ENCODE results near the gene CAMLG. TPM values are rescaled to one million over a fixed set of nuclear protein-coding genes. Genes with fewer than 3 reads are reported as not detected.

The CAMLG gene
- polyA plus RNA-seq, 1 donor (not counting 4 experiments of a cell fraction or from before 2014, with no cell fraction given), result 19.9 TPM

- no peaks in the 10 kb centered on the region for H3K9me3 ChIP-seq (ENCODE audit: control insufficient read depth, low read depth, low read length)
- H2AFZ ChIP-seq (ENCODE audit: control insufficient read depth, low read length), result no peak overlapping the region
- FAIRE-seq (no peak), DNase-seq (ENCODE audit: low read depth, low spot score) (no peak)
- H3K4me2 ChIP-seq (ENCODE audit: control insufficient read depth, extremely low read depth, insufficient read depth, low read depth, low read length), result no peak overlapping the region
- no peak for TF ChIP-seq CTCF (optimal IDR thresholded peaks at IDR 0.05 in 1 of 3, IDR thresholded peaks at IDR 0.05 in 1 of 3, conservative IDR thresholded peaks at IDR 0.05 in 1 of 3; ENCODE audit: extremely low read depth in 1 of 3, insufficient read depth in 2 of 3, low read length in 3 of 3)
- no peak for TF ChIP-seq EZH2 (IDR thresholded peaks at IDR 0.05; ENCODE audit: low read length)
- H3K27me3 ChIP-seq (ENCODE audit: control insufficient read depth, extremely low read depth, insufficient read depth, low read length), result no peaks in the 10 kb centered on the region
- H4K20me1 ChIP-seq (ENCODE audit: control insufficient read depth, extremely low read depth, insufficient read depth, low read length), result no peaks in the 10 kb centered on the region
- no peak overlapping the region for H3K4me3 ChIP-seq (ENCODE audit: control insufficient read depth in 2 of 3, extremely low read depth in 1 of 3, insufficient read depth in 2 of 3, low read depth in 1 of 3, low read length in 3 of 3)
- no peaks in the 10 kb centered on the region for H3K79me2 ChIP-seq (ENCODE audit: control insufficient read depth, insufficient read depth, low read length)
- peaks cover 10 to 16% of the 10 kb centered on the region in 2 experiments for H3K36me3 ChIP-seq (ENCODE audit: control insufficient read depth in 2 of 2, extremely low read depth in 1 of 2, insufficient read depth in 2 of 2, low read length in 2 of 2)
- dilution Hi-C loops (cut with MboI; ENCODE audit: extremely low pct_ligation_motif_present, low sequenced_read_pairs), result no loop called here
- no peaks in the 10 kb centered on the region for H3K4me1 ChIP-seq (ENCODE audit: control insufficient read depth, extremely low read depth, insufficient read depth, low read length)
- no peak overlapping the region for H3K27ac ChIP-seq (ENCODE audit: control insufficient read depth, insufficient read depth, low read length)
- no peak overlapping the region for H3K9ac ChIP-seq (ENCODE audit: control insufficient read depth, extremely low read depth, insufficient read depth, low read length)
- no peaks in the 10 kb centered on the region for H3K9me1 ChIP-seq (ENCODE audit: control insufficient read depth, extremely low read depth, insufficient read depth, low read length)
Measured at GRCh38 chr5:134794819-134795218, 56.5 kb downstream of the CAMLG start.

DNA sequence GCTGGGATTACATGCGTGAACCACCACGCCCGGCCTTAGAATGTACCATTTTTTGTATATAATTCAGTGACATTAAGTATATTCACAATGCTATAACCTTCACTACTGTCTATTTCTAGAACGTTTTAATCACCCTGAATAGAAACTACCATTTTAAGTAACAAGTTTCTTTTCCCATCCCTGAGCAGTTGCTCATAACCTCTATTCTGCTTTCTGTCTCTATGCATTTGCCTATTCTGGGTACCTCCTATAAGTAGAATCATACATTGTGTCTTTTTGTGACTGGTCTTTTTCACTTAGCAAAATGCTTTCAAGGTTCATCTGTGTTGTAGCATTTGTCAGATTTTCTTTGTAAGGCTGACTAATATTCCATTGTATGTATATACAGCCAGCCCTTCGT lies 60.1 kb downstream of the CAMLG start:
- TF ChIP-seq CTCF (optimal IDR thresholded peaks at IDR 0.05 in 1 of 3, IDR thresholded peaks at IDR 0.05 in 1 of 3, conservative IDR thresholded peaks at IDR 0.05 in 1 of 3; ENCODE audit: extremely low read depth in 1 of 3, insufficient read depth in 2 of 3, low read length in 3 of 3) (no peak), EZH2 (IDR thresholded peaks at IDR 0.05; ENCODE audit: low read length) (no peak)
- H3K9me3 ChIP-seq (ENCODE audit: control insufficient read depth, low read depth, low read length), result no peaks in the 10 kb centered on the region
- dilution Hi-C loops (cut with MboI; ENCODE audit: extremely low pct_ligation_motif_present, low sequenced_read_pairs), result no loop called here
- no peak overlapping the region for H2AFZ ChIP-seq (ENCODE audit: control insufficient read depth, low read length)
- H3K9ac ChIP-seq (ENCODE audit: control insufficient read depth, extremely low read depth, insufficient read depth, low read length), result no peak overlapping the region
- no peak overlapping the region for H3K4me3 ChIP-seq (ENCODE audit: control insufficient read depth in 2 of 3, extremely low read depth in 1 of 3, insufficient read depth in 2 of 3, low read depth in 1 of 3, low read length in 3 of 3)
- FAIRE-seq (no peak), DNase-seq (ENCODE audit: low read depth, low spot score) (no peak)
- no peaks in the 10 kb centered on the region for H3K27me3 ChIP-seq (ENCODE audit: control insufficient read depth, extremely low read depth, insufficient read depth, low read length)
- H4K20me1 ChIP-seq (ENCODE audit: control insufficient read depth, extremely low read depth, insufficient read depth, low read length), result no peaks in the 10 kb centered on the region
- H3K9me1 ChIP-seq (ENCODE audit: control insufficient read depth, extremely low read depth, insufficient read depth, low read length), result no peaks in the 10 kb centered on the region
- H3K79me2 ChIP-seq (ENCODE audit: control insufficient read depth, insufficient read depth, low read length), result no peaks in the 10 kb centered on the region
- H3K4me2 ChIP-seq (ENCODE audit: control insufficient read depth, extremely low read depth, insufficient read depth, low read depth, low read length), result no peak overlapping the region
- no peaks in the 10 kb centered on the region for H3K4me1 ChIP-seq (ENCODE audit: control insufficient read depth, extremely low read depth, insufficient read depth, low read length)
- no peak overlapping the region for H3K27ac ChIP-seq (ENCODE audit: control insufficient read depth, insufficient read depth, low read length)
- peaks cover 3 to 11% of the 10 kb centered on the region in 2 experiments for H3K36me3 ChIP-seq (ENCODE audit: control insufficient read depth in 2 of 2, extremely low read depth in 1 of 2, insufficient read depth in 2 of 2, low read length in 2 of 2)

Small RNA genes within 50 kb of the gene (small RNA-seq; reads per million reads assigned to genes)
- 0 reads per million in 3 experiments for gene RNU6-1164P (ENCODE audit: insufficient read length in 3 of 3, low read depth in 3 of 3, low replicate concordance in 1 of 3)
- 0 to 0.25 (median 0) reads per million in 3 experiments for gene RNU6-757P (ENCODE audit: insufficient read length in 3 of 3, low read depth in 3 of 3, low replicate concordance in 1 of 3)

Other genes starting within 250 kb of the CAMLG start
- 8.4 to 15.5 TPM (median 11.1 TPM) in 3 replicates for gene JADE2, start 212.9 kb upstream of the CAMLG start, polyA plus RNA-seq
- gene SAR1B, start 105.7 kb upstream of the CAMLG start, polyA plus RNA-seq, result 36.1 to 56.1 TPM (median 39.2 TPM) in 3 replicates
- 14.2 to 19.2 TPM (median 18.3 TPM) in 3 replicates for gene SEC24A, start 89.8 kb upstream of the CAMLG start, polyA plus RNA-seq
- gene DDX46, start 20.2 kb downstream of the CAMLG start, polyA plus RNA-seq, result 18.7 to 39.0 TPM (median 25.2 TPM) in 3 replicates
- gene C5orf24, start 107.4 kb downstream of the CAMLG start, polyA plus RNA-seq, result 29.0 to 36.5 TPM (median 29.6 TPM) in 3 replicates
- gene TXNDC15, start 135.8 kb downstream of the CAMLG start, polyA plus RNA-seq, result 24.7 to 35.8 TPM (median 31.4 TPM) in 3 replicates
- 3.8 to 6.2 TPM (median 4.4 TPM) in 3 replicates for gene PCBD2, start 166.6 kb downstream of the CAMLG start, polyA plus RNA-seq
- 0.10 to 0.31 TPM (median 0.22 TPM) in 3 replicates for gene CATSPER3, start 229.4 kb downstream of the CAMLG start, polyA plus RNA-seq